ENCODE results near the gene PSMG1. TPM values are rescaled to one million over a fixed set of nuclear protein-coding genes. Genes with fewer than 3 reads are reported as not detected.
A peak's percentile ranks its signal among the peaks of the same experiment; 100 is the strongest.

The PSMG1 gene
- total RNA-seq, 6 experiments from 2014 or later: 17.1 to 32.4 (median 26.0) TPM

GRCh38 chr21:39182484-39183271, 573 bp downstream of the PSMG1 start:
- no peak for DNase-seq
- intact Hi-C loops (cut with DNase I): no loop called here
- H3K4me3 ChIP-seq: peak overlapping the region; percentile 83 to 89 (median 83)

GRCh38 chr21:39182016-39182415, 1.2 kb downstream of the PSMG1 start:
- 41% methylated on average over 8 of the region's 8 CpGs for WGBS (ENCODE audit: insufficient coverage, low coverage, low lambda C conversion rate, missing lambda C conversion rate)
- Histone ChIP-seq H3K36me3 (peaks cover 0 to 10% (median 0%) of the 10 kb centered on the region in 4 donors), H3K4me3 (peak overlapping the region; percentile 83 to 89 (median 83)), H3K27me3 (no peaks in the 10 kb centered on the region), H3K4me1 (peaks cover 0 to 15% (median 2%) of the 10 kb centered on the region in 4 donors), H3K9me3 (no peaks in the 10 kb centered on the region), H3K27ac (no peak overlapping the region)
- ATAC-seq: no peak
- DNase-seq: no peak
- TF ChIP-seq POLR2A (IDR thresholded peaks at IDR 0.05) (no peak), CTCF (IDR thresholded peaks at IDR 0.05) (no peak)
- intact Hi-C loops (cut with DNase I): no loop called here

More at GRCh38 chr21:39182484-39183271, 573 bp downstream of the PSMG1 start:
- Histone ChIP-seq H3K27ac (peak overlapping the region; percentile 70 to 90 (median 82)), H3K9me3 (no peaks in the 10 kb centered on the region), H3K4me1 (peaks cover 0 to 15% (median 2%) of the 10 kb centered on the region in 4 donors), H3K36me3 (peaks cover 0 to 10% (median 0%) of the 10 kb centered on the region in 4 donors), H3K27me3 (no peaks in the 10 kb centered on the region)
- 1% methylated on average over 17 of the region's 51 CpGs for WGBS (ENCODE audit: insufficient coverage, low coverage, low lambda C conversion rate, missing lambda C conversion rate)
- ATAC-seq: peak in 3 of 4 donors; percentile 38 to 56 (median 49)
- TF ChIP-seq CTCF (IDR thresholded peaks at IDR 0.05) (no peak), POLR2A (IDR thresholded peaks at IDR 0.05) (no peak)

DNA sequence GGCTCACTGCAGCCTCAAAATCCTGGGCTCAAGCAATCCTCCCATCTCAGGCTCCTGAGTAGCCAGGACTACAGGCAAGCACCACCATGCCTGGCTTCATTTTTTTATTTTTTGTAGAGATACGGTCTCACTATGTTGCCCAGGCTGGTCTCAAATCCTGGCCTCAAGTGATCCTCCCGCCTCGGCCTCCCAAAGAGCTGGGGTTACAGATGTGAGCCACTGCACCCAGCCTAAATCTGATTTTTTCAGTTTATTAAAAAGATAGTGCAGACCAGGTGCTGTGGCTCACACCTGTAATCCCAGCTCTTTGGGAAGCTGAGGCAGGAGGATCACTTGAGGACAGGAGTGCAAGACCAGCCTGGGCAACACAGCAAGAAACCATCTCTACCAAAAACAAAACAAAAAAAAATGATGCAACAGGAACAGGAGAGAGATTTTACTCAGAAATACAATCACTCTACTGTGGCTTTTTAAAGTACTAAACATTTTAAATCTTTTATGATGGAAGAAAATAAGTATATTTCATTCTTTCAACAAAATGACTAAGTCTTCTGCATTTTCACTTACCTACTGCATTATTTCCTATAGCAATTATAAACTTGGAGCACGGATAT, 1.9 kb downstream of the PSMG1 start:
- Histone ChIP-seq H3K27me3 (no peaks in the 10 kb centered on the region), H3K4me3 (no peak overlapping the region), H3K4me1 (peaks cover 0 to 15% (median 2%) of the 10 kb centered on the region in 4 donors), H3K9me3 (no peaks in the 10 kb centered on the region), H3K36me3 (peaks cover 0 to 10% (median 0%) of the 10 kb centered on the region in 4 donors), H3K27ac (no peak overlapping the region)
- intact Hi-C loops (cut with DNase I): no loop called here
- TF ChIP-seq POLR2A (IDR thresholded peaks at IDR 0.05) (no peak), CTCF (IDR thresholded peaks at IDR 0.05) (no peak)
- 89% methylated on average over 4 of the region's 4 CpGs for WGBS (ENCODE audit: insufficient coverage, low coverage, low lambda C conversion rate, missing lambda C conversion rate)
- no peak for DNase-seq
- ATAC-seq: no peak

DNA sequence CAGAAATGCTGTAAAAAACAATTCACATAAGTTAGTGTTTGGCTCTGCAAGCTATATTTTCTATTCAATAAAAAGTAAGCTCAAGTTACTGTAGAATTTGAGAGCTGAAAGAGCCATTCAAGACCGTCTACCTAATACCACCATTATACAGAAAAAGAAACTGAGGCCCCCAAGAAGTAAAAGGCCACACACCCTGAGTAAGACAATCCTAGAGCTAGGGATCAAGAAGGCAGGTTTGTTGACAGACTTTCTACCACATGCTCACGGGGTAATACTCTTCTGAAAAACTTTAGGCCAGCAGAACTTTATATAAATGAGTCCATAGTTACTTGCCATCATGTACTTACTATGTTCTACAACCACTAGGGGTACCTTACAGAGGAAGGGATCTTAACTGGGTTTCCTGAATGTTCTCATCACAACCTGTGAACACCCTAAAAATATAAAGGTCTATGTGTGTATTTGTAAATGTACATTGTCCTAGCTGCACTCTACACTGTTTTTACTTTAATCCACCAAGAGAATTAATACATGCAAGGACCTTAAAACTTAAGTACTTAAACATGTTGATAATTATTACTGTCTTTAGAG, 2.7 kb downstream of the PSMG1 start:
- Histone ChIP-seq H3K4me3 (no peak overlapping the region), H3K36me3 (peaks cover 0 to 10% (median 0%) of the 10 kb centered on the region in 4 donors), H3K27me3 (no peaks in the 10 kb centered on the region), H3K27ac (no peak overlapping the region), H3K4me1 (peaks cover 0 to 15% (median 2%) of the 10 kb centered on the region in 4 donors), H3K9me3 (no peaks in the 10 kb centered on the region)
- no peak for DNase-seq
- intact Hi-C loops (cut with DNase I): no loop called here
- TF ChIP-seq POLR2A (IDR thresholded peaks at IDR 0.05) (no peak), CTCF (IDR thresholded peaks at IDR 0.05) (no peak)
- no peak for ATAC-seq
- WGBS (ENCODE audit: insufficient coverage, low coverage, low lambda C conversion rate, missing lambda C conversion rate): 89% methylated on average over 2 of the region's 2 CpGs
